ENCODE data around the gene P2RY2. TPM values are rescaled to one million over a fixed set of nuclear protein-coding genes. Genes with fewer than 3 reads are reported as not detected.
A peak's percentile ranks its signal among the peaks of the same experiment; 100 is the strongest.

Gene P2RY2
- total RNA-seq (1 to 10 TPM; 2.0 to 3.6 TPM), polyA plus RNA-seq (ENCODE audit: insufficient read depth, low read depth, low replicate concordance) (0.94 TPM)
- long read RNA-seq, donor 1: 0 reads
- long read RNA-seq, donor 2, partial matches to known transcripts: 0 of 3 reads
- long read RNA-seq, donor 2, other reads (novel, unspliced or antisense): 0 of 3 reads

DNA sequence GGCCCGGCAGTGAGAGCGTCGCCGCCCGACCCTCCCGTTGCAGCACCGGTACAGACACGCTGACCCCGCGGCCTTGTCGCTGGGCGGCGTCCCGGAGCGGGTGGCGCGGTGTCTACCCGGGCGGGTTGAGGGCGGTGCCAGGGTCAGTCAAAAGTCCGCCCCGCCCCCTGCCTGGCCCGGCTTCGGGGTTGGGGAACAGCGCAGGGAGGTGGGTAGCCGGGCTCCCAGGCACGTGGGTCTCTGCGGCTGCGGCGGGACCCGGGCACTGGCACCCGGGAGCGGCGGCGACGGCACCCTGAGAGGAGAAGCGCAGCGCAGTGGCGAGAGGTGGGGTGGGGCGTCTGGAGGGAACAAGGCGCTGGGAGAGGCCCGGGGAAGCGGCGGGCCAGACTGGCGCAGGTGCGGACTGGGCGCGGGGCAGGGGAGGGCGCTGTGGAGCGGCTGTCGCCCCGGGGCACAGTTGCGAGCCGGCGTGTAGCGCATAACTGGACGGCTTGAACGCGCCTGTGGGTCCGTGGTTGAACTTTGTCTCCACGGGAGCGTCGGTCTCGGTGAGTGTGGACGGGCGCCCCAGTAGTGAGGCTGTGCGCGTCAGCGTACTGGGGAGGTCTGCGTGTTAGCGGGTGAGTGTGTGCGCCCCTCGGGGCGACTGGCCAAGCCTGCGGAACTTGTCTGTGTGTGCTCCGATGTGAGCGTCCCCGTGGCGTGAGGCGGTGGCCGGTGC, at the start of gene P2RY2:
P2RY2 (plus strand) TSS at position 176 of the 724 bp plus-strand sequence. CDS start 15,879 bp downstream, outside the sequence.
- DNase-seq: peak; percentile 53
- H3K4me3 ChIP-seq: peak within 1 kb of the TSS; percentile 29 to 58
- H3K4me1 ChIP-seq: peaks cover 17% of the 10 kb centered on the region
- no peaks in the 10 kb centered on the region for H3K36me3 ChIP-seq (ENCODE audit: low read depth, missing control alignments)
- intact Hi-C loops (cut with DNase I; ENCODE audit: low total_unique reads): no loop called here
- WGBS, 2 donors: 21% methylated on average over 47 of the region's 81 CpGs; no CpG with 5 or more reads in 1 of the 2 donors
- no peaks in the 10 kb centered on the region for H3K27me3 ChIP-seq
- H3K9me3 ChIP-seq: no peaks in the 10 kb centered on the region
- H3K27ac ChIP-seq: no peak within 1 kb of the TSS
- TF ChIP-seq POLR2A (IDR thresholded peaks at IDR 0.05) (no peak), CTCF (IDR thresholded peaks at IDR 0.05) (peak in 2 of 3 experiments; percentile 8 to 23)

DNA sequence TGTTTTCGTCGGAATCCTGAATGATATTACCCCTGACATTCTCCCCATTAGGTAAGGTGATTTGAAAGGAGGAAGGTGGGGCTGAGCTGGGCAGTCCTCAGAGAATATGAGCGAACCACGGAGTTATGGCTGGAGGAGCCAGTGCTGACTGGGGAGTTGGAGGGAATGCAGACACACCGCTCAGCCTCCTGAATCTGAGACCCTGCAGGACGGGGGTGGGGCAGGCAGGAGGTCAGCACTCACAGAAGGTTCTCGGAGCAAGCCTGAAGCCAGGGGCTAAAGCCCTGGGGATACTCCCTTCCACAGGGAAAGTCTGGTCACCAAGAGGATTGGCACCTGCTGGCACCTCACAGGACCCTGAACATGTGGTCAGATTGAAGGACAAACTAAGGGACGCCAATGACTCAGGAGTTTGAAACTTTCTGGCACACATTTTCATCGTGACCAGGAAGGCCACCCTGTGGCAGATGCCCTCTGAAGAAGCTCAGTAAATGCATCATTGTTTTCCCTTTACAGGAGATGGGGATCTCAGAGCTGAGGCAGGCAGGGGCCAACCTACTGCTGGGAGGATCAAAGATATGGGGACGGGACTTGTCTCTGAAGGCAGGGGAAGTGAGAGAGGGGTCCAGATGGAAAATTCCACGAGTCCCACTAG, 49.0 kb upstream of the P2RY2 start:
- intact Hi-C loops (cut with DNase I; ENCODE audit: low total_unique reads): no loop called here
- TF ChIP-seq CTCF (IDR thresholded peaks at IDR 0.05) (no peak), POLR2A (IDR thresholded peaks at IDR 0.05) (no peak)
- Histone ChIP-seq H3K27me3 (no peaks in the 10 kb centered on the region), H3K4me1 (peaks cover 43% of the 10 kb centered on the region), H3K36me3 (ENCODE audit: low read depth, missing control alignments) (no peaks in the 10 kb centered on the region), H3K27ac (no peak overlapping the region), H3K9me3 (no peaks in the 10 kb centered on the region), H3K4me3 (no peak overlapping the region)
- 77 to 83% methylated on average over 11 of the region's 11 CpGs for WGBS, 2 donors
- peak; percentile 26 for DNase-seq

- intact Hi-C loops (cut with DNase I; ENCODE audit: low total_unique reads): no loop called here
- no peak overlapping the region for H3K27ac ChIP-seq
- peaks cover 45% of the 10 kb centered on the region for H3K4me1 ChIP-seq
- no peaks in the 10 kb centered on the region for H3K36me3 ChIP-seq (ENCODE audit: low read depth, missing control alignments)
- TF ChIP-seq CTCF (IDR thresholded peaks at IDR 0.05): no peak
- TF ChIP-seq POLR2A (IDR thresholded peaks at IDR 0.05): no peak
- DNase-seq: no peak
- WGBS, 2 donors: 83 to 87% methylated on average over 2 of the region's 2 CpGs
- H3K9me3 ChIP-seq: no peaks in the 10 kb centered on the region
- no peak overlapping the region for H3K4me3 ChIP-seq
- H3K27me3 ChIP-seq: no peaks in the 10 kb centered on the region
Observed at GRCh38 chr11:73170140-73170539, 47.9 kb upstream of the P2RY2 start.

GRCh38 chr11:73171436-73172161, 46.5 kb upstream of the P2RY2 start:
- no peaks in the 10 kb centered on the region for H3K36me3 ChIP-seq (ENCODE audit: low read depth, missing control alignments)
- H3K4me3 ChIP-seq: no peak overlapping the region
- no peak for DNase-seq
- TF ChIP-seq POLR2A (IDR thresholded peaks at IDR 0.05) (no peak), CTCF (IDR thresholded peaks at IDR 0.05) (no peak)
- no peaks in the 10 kb centered on the region for H3K27me3 ChIP-seq
- no peak overlapping the region for H3K27ac ChIP-seq
- no peaks in the 10 kb centered on the region for H3K9me3 ChIP-seq
- WGBS, 2 donors: 76 to 84% methylated on average over 8 of the region's 8 CpGs
- intact Hi-C loops (cut with DNase I; ENCODE audit: low total_unique reads): no loop called here
- H3K4me1 ChIP-seq: peaks cover 53% of the 10 kb centered on the region
